Progenitor cell of endocrine pancreas (in vitro differentiated cells): ENCODE data around the gene MFRP. TPM values are rescaled to one million over a fixed set of nuclear protein-coding genes. Genes with fewer than 3 reads are reported as not detected.

Source experiments
- DNase-seq: peaks from one replicate; pipeline ENCODE4 v3.0.0; 2021; ENCODE audit warnings: low spot score; ENCODE audit not compliant: unreplicated experiment
- H3K27ac Mint-ChIP-seq: 2 replicates; pipeline ENCODE4 v1.8.0; 2021; ENCODE audit warnings: mild to moderate bottlenecking, moderate library complexity, mixed read lengths
- H3K27me3 Mint-ChIP-seq: 2 replicates; pipeline ENCODE4 v1.8.0; 2021; ENCODE audit warnings: mixed read lengths
- H3K36me3 Mint-ChIP-seq: 2 replicates; pipeline ENCODE4 v1.8.0; 2022; ENCODE audit warnings: mixed read lengths; ENCODE audit not compliant: insufficient read depth
- H3K4me1 Mint-ChIP-seq: 2 replicates; pipeline ENCODE4 v1.8.0; 2021; ENCODE audit warnings: low read depth, mixed read lengths
- H3K4me3 Mint-ChIP-seq: 2 replicates; pipeline ENCODE4 v1.8.0; 2021; ENCODE audit warnings: low read depth, mild to moderate bottlenecking, moderate library complexity, mixed read lengths
- H3K9me3 Mint-ChIP-seq: 2 replicates; pipeline ENCODE4 v1.8.0; 2021; ENCODE audit warnings: low read depth, mixed read lengths
- CTCF ChIP-seq: fragments of 200-600 bp; sonication (generic); IDR thresholded peaks from one replicate; pipeline ENCODE4 v1.5.0; 2021; ENCODE audit warnings: antibody characterized with exemption, mild to moderate bottlenecking; ENCODE audit not compliant: unreplicated experiment
- total RNA-seq: library from RNA; stranded (reverse); gene quantifications from 2 replicates; pipeline ENCODE4 v1.2.1, GENCODE V29; 2021

Gene MFRP
- total RNA-seq, 1 donor from 2014 or later = not detected

GRCh38 chr11:119347940-119348605, 1.6 kb upstream of the MFRP start:
- H3K4me3 Mint-ChIP-seq = no peak overlapping the region
- no peaks in the 10 kb centered on the region for H3K36me3 Mint-ChIP-seq
- no peak for TF ChIP-seq CTCF
- peaks cover 3% of the 10 kb centered on the region for H3K4me1 Mint-ChIP-seq
- no peaks in the 10 kb centered on the region for H3K9me3 Mint-ChIP-seq
- H3K27ac Mint-ChIP-seq = no peak overlapping the region
- no peak for DNase-seq
- peaks cover 58% of the 10 kb centered on the region for H3K27me3 Mint-ChIP-seq

DNA sequence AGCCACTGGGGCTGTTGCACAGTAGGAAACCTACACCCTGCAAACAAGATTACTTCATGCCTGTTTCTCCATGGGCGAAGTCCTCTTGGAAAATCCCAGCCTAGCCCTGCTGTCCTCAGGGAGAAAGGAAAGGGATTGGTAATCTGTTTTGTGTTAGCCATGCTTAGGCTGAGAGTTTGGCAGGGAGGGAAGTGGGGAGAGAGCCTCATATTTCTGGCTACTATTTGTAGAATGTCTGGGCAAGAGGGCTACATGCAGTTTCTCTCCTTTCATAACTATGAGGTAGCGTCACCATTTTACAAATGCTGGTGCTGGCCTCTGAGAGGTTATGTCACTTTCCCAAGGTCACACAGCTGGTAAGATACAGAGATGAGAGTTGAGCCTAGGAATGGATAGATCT, 737 bp upstream of the MFRP start:
- H3K4me1 Mint-ChIP-seq = no peaks in the 10 kb centered on the region
- H3K9me3 Mint-ChIP-seq = no peaks in the 10 kb centered on the region
- H3K27me3 Mint-ChIP-seq = peaks cover 64% of the 10 kb centered on the region
- H3K4me3 Mint-ChIP-seq = no peak overlapping the region
- no peak for TF ChIP-seq CTCF
- no peak overlapping the region for H3K27ac Mint-ChIP-seq
- H3K36me3 Mint-ChIP-seq = no peaks in the 10 kb centered on the region
- no peak for DNase-seq

- no peak for TF ChIP-seq CTCF
- Mint-ChIP-seq H3K27me3 (peaks cover 69% of the 10 kb centered on the region), H3K27ac (no peak overlapping the region), H3K9me3 (no peaks in the 10 kb centered on the region), H3K4me1 (no peaks in the 10 kb centered on the region), H3K4me3 (no peak overlapping the region), H3K36me3 (no peaks in the 10 kb centered on the region)
- DNase-seq = no peak
Measured at GRCh38 chr11:119345685-119346084, 820 bp downstream of the MFRP start.

DNA sequence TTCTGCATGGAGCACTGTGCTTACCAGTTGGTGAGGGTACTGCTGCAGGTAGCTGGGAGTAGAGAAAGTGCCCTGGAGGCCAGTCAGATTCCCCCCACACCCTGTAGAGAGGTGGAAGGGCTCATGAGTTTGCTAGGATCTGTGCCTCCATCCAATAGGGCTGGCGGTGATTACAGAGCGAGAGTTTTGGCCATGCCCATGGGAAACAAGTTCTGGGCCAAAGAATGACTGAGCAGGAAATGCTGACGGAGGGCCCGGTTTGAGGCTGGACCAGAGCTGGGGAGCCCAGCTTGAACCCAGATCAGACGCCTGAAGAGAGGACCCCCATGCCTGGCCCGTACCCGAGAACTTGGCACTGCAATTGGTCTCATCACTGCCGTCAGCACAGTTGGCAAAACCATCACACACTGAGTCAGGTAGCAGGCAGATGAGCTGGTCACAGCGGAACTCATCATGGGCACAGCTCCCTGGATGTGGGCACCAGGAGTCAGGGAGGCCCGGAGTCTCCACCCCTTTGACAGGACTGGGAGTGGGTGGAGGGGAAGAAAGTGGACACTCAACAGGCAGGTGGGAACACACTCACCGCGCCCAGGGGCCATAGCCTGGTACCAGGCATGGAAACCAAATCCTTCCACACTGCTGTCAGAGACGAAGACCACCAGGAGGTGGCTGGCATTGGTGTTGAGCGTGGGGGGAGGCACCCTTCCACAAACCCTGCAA, 2.1 kb downstream of the MFRP start:
- no peaks in the 10 kb centered on the region for H3K4me1 Mint-ChIP-seq
- H3K9me3 Mint-ChIP-seq = no peaks in the 10 kb centered on the region
- no peak overlapping the region for H3K4me3 Mint-ChIP-seq
- H3K27ac Mint-ChIP-seq = no peak overlapping the region
- H3K36me3 Mint-ChIP-seq = no peaks in the 10 kb centered on the region
- no peak for DNase-seq
- no peak for TF ChIP-seq CTCF
- H3K27me3 Mint-ChIP-seq = peaks cover 66% of the 10 kb centered on the region

GRCh38 chr11:119343726-119344125, 2.8 kb downstream of the MFRP start:
- TF ChIP-seq CTCF = no peak
- H3K36me3 Mint-ChIP-seq = no peaks in the 10 kb centered on the region

More at GRCh38 chr11:119343726-119344125, 2.8 kb downstream of the MFRP start:
- no peak for DNase-seq
- no peak overlapping the region for H3K4me3 Mint-ChIP-seq
- no peaks in the 10 kb centered on the region for H3K4me1 Mint-ChIP-seq
- H3K9me3 Mint-ChIP-seq = no peaks in the 10 kb centered on the region
- peaks cover 73% of the 10 kb centered on the region for H3K27me3 Mint-ChIP-seq
- no peak overlapping the region for H3K27ac Mint-ChIP-seq
